Hepatocyte (in vitro differentiated cells): ENCODE results near the gene ADAM10. TPM values are rescaled to one million over a fixed set of nuclear protein-coding genes. Genes with fewer than 3 reads are reported as not detected.

ENCODE experiments used
- DNase-seq: peaks from one replicate; pipeline ENCODE4 v3.0.0-alpha.2; 2016; ENCODE audit warnings: low spot score
- H2AFZ ChIP-seq: fragments of 200-600 bp; sonication (generic); 2 replicates; pipeline ENCODE4 v1.6.0; 2016; ENCODE audit warnings: antibody characterized with exemption, mild to moderate bottlenecking
- H3K27ac ChIP-seq: fragments of 200-600 bp; sonication (generic); 2 replicates; pipeline ENCODE4 v1.5.1; 2016; ENCODE audit warnings: mild to moderate bottlenecking
- H3K27me3 ChIP-seq: fragments of 200-600 bp; sonication (generic); 2 replicates; pipeline ENCODE4 v1.6.1; 2016
- H3K36me3 ChIP-seq: fragments of 200-600 bp; sonication (generic); replicated peaks from 2 replicates; pipeline ENCODE4 v1.5.1; 2016; ENCODE audit warnings: low read depth; ENCODE audit not compliant: insufficient read depth
- H3K4me1 ChIP-seq: fragments of 200-600 bp; sonication (generic); 2 replicates; pipeline ENCODE4 v1.5.1; 2016; ENCODE audit warnings: mild to moderate bottlenecking, moderate library complexity; ENCODE audit not compliant: insufficient read depth
- H3K4me2 ChIP-seq: fragments of 200-600 bp; sonication (generic); 2 replicates; pipeline ENCODE4 v1.6.0; 2016
- H3K4me3 ChIP-seq: fragments of 200-600 bp; sonication (generic); 2 replicates; pipeline ENCODE4 v1.5.1; 2016; ENCODE audit warnings: mild to moderate bottlenecking
- H3K79me2 ChIP-seq: fragments of 200-600 bp; sonication (generic); 2 replicates; pipeline ENCODE4 v1.6.0; 2017; ENCODE audit warnings: mild to moderate bottlenecking
- H3K9me2 ChIP-seq: fragments of 200-600 bp; sonication (generic); replicated peaks from 2 replicates; pipeline ENCODE4 v1.6.0; 2017; ENCODE audit warnings: mild to moderate bottlenecking; ENCODE audit not compliant: insufficient read depth
- H3K9me3 ChIP-seq: fragments of 200-600 bp; sonication (generic); 2 replicates; pipeline ENCODE4 v1.5.1; 2016; ENCODE audit warnings: low read depth, mild to moderate bottlenecking
- H4K20me1 ChIP-seq: fragments of 200-600 bp; sonication (generic); 2 replicates; pipeline ENCODE4 v1.6.0; 2016; ENCODE audit warnings: mild to moderate bottlenecking; ENCODE audit not compliant: insufficient read depth, poor library complexity, severe bottlenecking
- CTCF ChIP-seq: fragments of 200-600 bp; sonication (generic); IDR thresholded peaks from 2 replicates; pipeline ENCODE4 v1.5.1; 2016; ENCODE audit warnings: antibody characterized with exemption, mild to moderate bottlenecking; ENCODE audit not compliant: poor library complexity
- EZH2 ChIP-seq: fragments of 200-600 bp; sonication (generic); IDR thresholded peaks from 2 replicates; pipeline ENCODE4 v1.6.1; 2016; ENCODE audit warnings: antibody characterized with exemption, mild to moderate bottlenecking, borderline replicate concordance
- EZH2phosphoT487 ChIP-seq: fragments of 200-600 bp; sonication (generic); IDR thresholded peaks from one replicate; pipeline ENCODE4 v1.6.1; 2018; ENCODE audit warnings: antibody characterized with exemption, mild to moderate bottlenecking, low read depth, moderate library complexity; ENCODE audit not compliant: unreplicated experiment, severe bottlenecking
- WGBS: methylation state at CpG from one replicate; pipeline ENCODE4 v1.1.6; 2016; ENCODE audit warnings: low lambda C conversion rate; ENCODE audit errors: missing lambda C conversion rate; 5-methylcytosine and 5-hydroxymethylcytosine counted together
- polyA plus RNA-seq: library from polyadenylated mRNA; unstranded; fragments of >200 nt; fragmentation: Nextera tagmentation; extraction: Ambion mirVana; gene quantifications from 2 replicates; pipeline ENCODE4 v1.2.1, GENCODE V29; 2016
- total RNA-seq: library from RNA; depleted of rRNA; stranded (reverse); fragments of >200 nt; gene quantifications from 2 replicates; pipeline ENCODE4 v1.2.3, GENCODE V29; 2014

Gene ADAM10
- total and polyA plus RNA-seq, 2 experiments from 2014 or later, result 112 to 163 TPM

- no peak for DNase-seq
- Histone ChIP-seq H3K27ac (no peak overlapping the region), H2AFZ (no peak overlapping the region), H3K4me1 (no peaks in the 10 kb centered on the region), H4K20me1 (peaks cover 3% of the 10 kb centered on the region), H3K4me2 (no peak overlapping the region), H3K9me2 (no peaks in the 10 kb centered on the region), H3K36me3 (no peaks in the 10 kb centered on the region), H3K9me3 (no peaks in the 10 kb centered on the region), H3K79me2 (peaks cover 83% of the 10 kb centered on the region), H3K4me3 (no peak overlapping the region), H3K27me3 (no peaks in the 10 kb centered on the region)
- TF ChIP-seq EZH2 (no peak), EZH2phosphoT487 (no peak), CTCF (no peak)
These were observed 38.8 kb downstream of the ADAM10 start for GRCh38 chr15:58710701-58711100.

GRCh38 chr15:58707397-58707796 lies 42.1 kb downstream of the ADAM10 start:
- no peaks in the 10 kb centered on the region for H3K36me3 ChIP-seq
- no peak overlapping the region for H3K27ac ChIP-seq
- H3K9me2 ChIP-seq, result no peaks in the 10 kb centered on the region
- H3K79me2 ChIP-seq, result peaks cover 88% of the 10 kb centered on the region
- no peaks in the 10 kb centered on the region for H3K27me3 ChIP-seq
- H3K4me3 ChIP-seq, result no peak overlapping the region
- H3K4me1 ChIP-seq, result no peaks in the 10 kb centered on the region
- H4K20me1 ChIP-seq, result peaks cover 3% of the 10 kb centered on the region
- no peak for DNase-seq
- no peak overlapping the region for H2AFZ ChIP-seq
- TF ChIP-seq CTCF (no peak), EZH2phosphoT487 (no peak), EZH2 (no peak)
- no peaks in the 10 kb centered on the region for H3K9me3 ChIP-seq
- H3K4me2 ChIP-seq, result no peak overlapping the region
- WGBS, result 97% methylated on average over 4 of the region's 4 CpGs

GRCh38 chr15:58705105-58705504 lies 44.4 kb downstream of the ADAM10 start:
- TF ChIP-seq EZH2phosphoT487 (no peak), EZH2 (no peak), CTCF (no peak)
- peaks cover 91% of the 10 kb centered on the region for H3K79me2 ChIP-seq
- H3K4me2 ChIP-seq, result no peak overlapping the region
- H4K20me1 ChIP-seq, result peaks cover 4% of the 10 kb centered on the region
- no peak overlapping the region for H3K4me3 ChIP-seq
- H3K4me1 ChIP-seq, result no peaks in the 10 kb centered on the region
- no peaks in the 10 kb centered on the region for H3K9me3 ChIP-seq
- H3K27me3 ChIP-seq, result no peaks in the 10 kb centered on the region
- DNase-seq, result no peak
- no peaks in the 10 kb centered on the region for H3K36me3 ChIP-seq
- no peak overlapping the region for H2AFZ ChIP-seq
- H3K27ac ChIP-seq, result no peak overlapping the region
- WGBS, result 91% methylated on average over 2 of the region's 2 CpGs
- no peaks in the 10 kb centered on the region for H3K9me2 ChIP-seq
